GM23338 (cell line): Measurements from ENCODE around the gene REEP1. TPM values are rescaled to one million over a fixed set of nuclear protein-coding genes. Genes with fewer than 3 reads are reported as not detected.

Experiments used
- ATAC-seq: fragments of 200-7000 bp; cut with Tn5 transposase; 3 replicates; pipeline ENCODE4 v1.9.1; 2020
- DNase-seq: peaks from one replicate; pipeline ENCODE4 v3.0.0-alpha.2; 2015; ENCODE audit warnings: low spot score
- H2AFZ ChIP-seq: fragments of 200-600 bp; sonication (generic); 2 replicates; pipeline ENCODE4 v1.8.0; 2016; ENCODE audit warnings: antibody characterized with exemption, mild to moderate bottlenecking, moderate library complexity
- H3F3A ChIP-seq: fragments of 200-600 bp; sonication (generic); replicated peaks from 2 replicates; pipeline ENCODE4 v1.8.0; 2017; ENCODE audit warnings: antibody characterized with exemption, mixed run types, low read depth
- H3K27ac ChIP-seq: fragments of 200-600 bp; sonication (generic); 2 replicates; pipeline ENCODE4 v1.6.1; 2016; ENCODE audit warnings: low read depth
- H3K27me3 ChIP-seq: fragments of 200-600 bp; sonication (generic); 2 replicates; pipeline ENCODE4 v1.8.0; 2016; ENCODE audit warnings: mild to moderate bottlenecking, mixed run types, moderate library complexity; ENCODE audit not compliant: insufficient read depth
- H3K36me3 ChIP-seq: fragments of 200-600 bp; sonication (generic); 2 replicates; pipeline ENCODE4 v1.8.0; 2016; ENCODE audit warnings: mild to moderate bottlenecking; ENCODE audit not compliant: insufficient read depth
- H3K4me1 ChIP-seq: fragments of 200-600 bp; sonication (generic); 2 replicates; pipeline ENCODE4 v1.8.0; 2016; ENCODE audit warnings: mild to moderate bottlenecking, moderate library complexity; ENCODE audit not compliant: insufficient read depth
- H3K4me2 ChIP-seq: fragments of 200-600 bp; sonication (generic); 2 replicates; pipeline ENCODE4 v1.7.1; 2017; ENCODE audit warnings: mixed run types
- H3K4me3 ChIP-seq: fragments of 200-600 bp; sonication (generic); 2 replicates; pipeline ENCODE4 v1.6.1; 2016; ENCODE audit warnings: mixed run types
- H3K79me2 ChIP-seq: fragments of 200-600 bp; sonication (generic); replicated peaks from 2 replicates; pipeline ENCODE4 v1.8.0; 2017; ENCODE audit warnings: mild to moderate bottlenecking; ENCODE audit not compliant: insufficient read depth
- H3K9me2 ChIP-seq: fragments of 200-600 bp; sonication (generic); 2 replicates; pipeline ENCODE4 v1.8.0; 2017; ENCODE audit not compliant: insufficient read depth
- H4K20me1 ChIP-seq: fragments of 200-600 bp; sonication (generic); replicated peaks from 2 replicates; pipeline ENCODE4 v1.8.0; 2017; ENCODE audit warnings: mild to moderate bottlenecking; ENCODE audit not compliant: insufficient read depth
- H3K27ac Mint-ChIP-seq: 2 replicates; pipeline ENCODE4 v1.8.0; 2020; ENCODE audit warnings: inconsistent platforms, mild to moderate bottlenecking, moderate library complexity, mixed read lengths
- H3K27me3 Mint-ChIP-seq: 3 replicates; pipeline ENCODE4 v1.8.0; 2022; ENCODE audit warnings: low read depth, mild to moderate bottlenecking, moderate library complexity, mixed read lengths, inconsistent platforms; ENCODE audit not compliant: insufficient read depth, poor library complexity
- H3K36me3 Mint-ChIP-seq: 3 replicates; pipeline ENCODE4 v1.8.0; 2021; ENCODE audit warnings: low read depth, mild to moderate bottlenecking, inconsistent platforms, moderate library complexity, mixed read lengths
- H3K4me1 Mint-ChIP-seq: 3 replicates; pipeline ENCODE4 v1.8.0; 2020; ENCODE audit warnings: mild to moderate bottlenecking, inconsistent platforms, mixed read lengths
- H3K4me3 Mint-ChIP-seq: 3 replicates; pipeline ENCODE4 v1.8.0; 2021; ENCODE audit warnings: moderate library complexity, mild to moderate bottlenecking, inconsistent platforms, mixed read lengths
- H3K9me3 Mint-ChIP-seq: 3 replicates; pipeline ENCODE4 v1.8.0; 2020; ENCODE audit warnings: moderate library complexity, mild to moderate bottlenecking, inconsistent platforms, mixed read lengths
- CTCF ChIP-seq, 2 experiments: fragments of 200-600 bp in 1 of 2; sonication (generic) in 1 of 2; conservative IDR thresholded peaks; 2 replicates each; pipeline versions ENCODE4 v1.5.1 to v1.6.1; 2016 to 2017; ENCODE audit warnings: antibody characterized with exemption in 2 of 2, low read depth in 2 of 2, mild to moderate bottlenecking in 2 of 2, moderate library complexity in 1 of 2
- ETS1 ChIP-seq: IDR thresholded peaks from 2 replicates; pipeline ENCODE4 v1.6.1; 2016; ENCODE audit warnings: antibody characterized with exemption
- POLR2AphosphoS5 ChIP-seq: IDR thresholded peaks from 2 replicates; pipeline ENCODE4 v1.6.1; 2016; ENCODE audit warnings: antibody characterized with exemption, low read depth
- ZNF331 ChIP-seq: fragments of 250-450 bp; sonication (Bioruptor Pico); IDR thresholded peaks from 2 replicates; pipeline ENCODE4 v1.5.0; 2020; ENCODE audit warnings: low read depth, mild to moderate bottlenecking, moderate library complexity
- ZNF462 ChIP-seq: fragments of 250-450 bp; sonication (Bioruptor Pico); IDR thresholded peaks from 2 replicates; pipeline ENCODE4 v1.5.0; 2020; ENCODE audit warnings: mild to moderate bottlenecking, moderate library complexity
- polyA plus RNA-seq: library from polyadenylated mRNA; unstranded; fragments of >200 nt; fragmentation: Nextera tagmentation; extraction: Ambion mirVana; gene quantifications from 2 replicates; pipeline ENCODE4 v1.2.1, GENCODE V29; 2016
- total RNA-seq: library from RNA; depleted of rRNA; stranded (reverse); fragments of >200 nt; shearing (Covaris generic); gene quantifications from 2 replicates; pipeline ENCODE4 v1.2.3, GENCODE V29; 2014
- TF ChIP-seq, protein P1 (sequence below): IDR thresholded peaks from one replicate; pipeline ENCODE4 v1.6.1; 2018; ENCODE audit warnings: antibody characterized with exemption; ENCODE audit not compliant: unreplicated experiment

Gene REEP1
- total and polyA plus RNA-seq, 2 experiments from 2014 or later, result 1.6 to 1.8 TPM

DNA sequence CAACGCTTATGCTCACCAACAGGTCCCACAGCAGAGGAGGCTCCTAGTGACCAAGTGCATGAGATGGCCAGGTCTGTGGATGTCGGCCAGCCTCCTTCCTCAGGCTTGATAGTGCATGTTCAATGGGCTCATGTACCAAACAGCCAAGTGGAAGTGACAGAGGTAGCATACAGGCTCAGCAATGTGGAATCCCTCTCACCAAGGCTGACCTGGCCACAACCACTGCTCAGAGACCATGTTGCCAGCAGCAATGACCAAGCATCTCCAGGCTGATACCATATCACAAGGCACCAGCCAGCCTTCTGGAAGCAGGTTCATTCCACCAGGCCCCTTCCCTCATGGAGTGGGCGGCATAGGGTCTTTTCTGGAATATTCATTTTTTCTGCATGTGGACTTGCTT, 61.5 kb downstream of the REEP1 start:
- Histone ChIP-seq H3K4me3 (no peak overlapping the region), H3K9me2 (peaks cover 9% of the 10 kb centered on the region; the same call in 1 of the 2 replicates), H3K27me3 (no peaks in the 10 kb centered on the region), H3K4me1 (peaks cover 5% of the 10 kb centered on the region; the same call in 1 of the 2 replicates), H3K4me2 (no peak overlapping the region), H4K20me1 (no peaks in the 10 kb centered on the region), H3K36me3 (peaks cover 6% of the 10 kb centered on the region; the same call in 1 of the 2 replicates), H3K79me2 (no peaks in the 10 kb centered on the region), H3F3A (no peaks in the 10 kb centered on the region), H3K27ac (no peak overlapping the region), H2AFZ (no peak overlapping the region)
- no peak for ATAC-seq
- TF ChIP-seq, protein P1, sequence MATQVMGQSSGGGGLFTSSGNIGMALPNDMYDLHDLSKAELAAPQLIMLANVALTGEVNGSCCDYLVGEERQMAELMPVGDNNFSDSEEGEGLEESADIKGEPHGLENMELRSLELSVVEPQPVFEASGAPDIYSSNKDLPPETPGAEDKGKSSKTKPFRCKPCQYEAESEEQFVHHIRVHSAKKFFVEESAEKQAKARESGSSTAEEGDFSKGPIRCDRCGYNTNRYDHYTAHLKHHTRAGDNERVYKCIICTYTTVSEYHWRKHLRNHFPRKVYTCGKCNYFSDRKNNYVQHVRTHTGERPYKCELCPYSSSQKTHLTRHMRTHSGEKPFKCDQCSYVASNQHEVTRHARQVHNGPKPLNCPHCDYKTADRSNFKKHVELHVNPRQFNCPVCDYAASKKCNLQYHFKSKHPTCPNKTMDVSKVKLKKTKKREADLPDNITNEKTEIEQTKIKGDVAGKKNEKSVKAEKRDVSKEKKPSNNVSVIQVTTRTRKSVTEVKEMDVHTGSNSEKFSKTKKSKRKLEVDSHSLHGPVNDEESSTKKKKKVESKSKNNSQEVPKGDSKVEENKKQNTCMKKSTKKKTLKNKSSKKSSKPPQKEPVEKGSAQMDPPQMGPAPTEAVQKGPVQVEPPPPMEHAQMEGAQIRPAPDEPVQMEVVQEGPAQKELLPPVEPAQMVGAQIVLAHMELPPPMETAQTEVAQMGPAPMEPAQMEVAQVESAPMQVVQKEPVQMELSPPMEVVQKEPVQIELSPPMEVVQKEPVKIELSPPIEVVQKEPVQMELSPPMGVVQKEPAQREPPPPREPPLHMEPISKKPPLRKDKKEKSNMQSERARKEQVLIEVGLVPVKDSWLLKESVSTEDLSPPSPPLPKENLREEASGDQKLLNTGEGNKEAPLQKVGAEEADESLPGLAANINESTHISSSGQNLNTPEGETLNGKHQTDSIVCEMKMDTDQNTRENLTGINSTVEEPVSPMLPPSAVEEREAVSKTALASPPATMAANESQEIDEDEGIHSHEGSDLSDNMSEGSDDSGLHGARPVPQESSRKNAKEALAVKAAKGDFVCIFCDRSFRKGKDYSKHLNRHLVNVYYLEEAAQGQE, result no peak
- no peak for TF ChIP-seq ETS1
- Mint-ChIP-seq H3K27me3 (peaks cover 1% of the 10 kb centered on the region), H3K36me3 (peaks cover 13% of the 10 kb centered on the region; the same call in 2 of the 3 replicates), H3K4me3 (no peak overlapping the region), H3K9me3 (peaks cover 18% of the 10 kb centered on the region), H3K27ac (no peak overlapping the region), H3K4me1 (peaks cover 10% of the 10 kb centered on the region)
- DNase-seq, result no peak

GRCh38 chr2:86275384-86275799, 62.0 kb downstream of the REEP1 start:
- peak; percentile 41; the same call in 2 of the 3 replicates for ATAC-seq
- no peaks in the 10 kb centered on the region for H4K20me1 ChIP-seq
- no peaks in the 10 kb centered on the region for H3K27me3 Mint-ChIP-seq
- TF ChIP-seq ETS1 (no peak), ZNF462 (no peak), ZNF331 (CRISPR knock-in tag) (no peak), CTCF (conservative IDR thresholded peaks at IDR 0.05; ENCODE audit: low read depth in 2 of 2) (no peak), POLR2AphosphoS5 (no peak)

More at GRCh38 chr2:86275384-86275799, 62.0 kb downstream of the REEP1 start:
- Histone ChIP-seq H3F3A (no peaks in the 10 kb centered on the region), H3K4me2 (no peak overlapping the region), H3K79me2 (no peaks in the 10 kb centered on the region), H3K27ac (no peak overlapping the region), H3K27me3 (no peaks in the 10 kb centered on the region), H3K9me2 (peaks cover 9% of the 10 kb centered on the region; the same call in 1 of the 2 replicates), H3K4me3 (no peak overlapping the region), H2AFZ (peak overlapping the region; percentile 57; the same call in 1 of the 2 replicates), H3K36me3 (peaks cover 8% of the 10 kb centered on the region; the same call in 1 of the 2 replicates), H3K4me1 (peaks cover 5% of the 10 kb centered on the region; the same call in 1 of the 2 replicates)
- no peak for DNase-seq
- H3K27ac Mint-ChIP-seq, result no peak overlapping the region
- peaks cover 16% of the 10 kb centered on the region; the same call in 2 of the 3 replicates for H3K36me3 Mint-ChIP-seq
- H3K9me3 Mint-ChIP-seq, result peaks cover 24% of the 10 kb centered on the region
- H3K4me1 Mint-ChIP-seq, result peaks cover 10% of the 10 kb centered on the region
- no peak overlapping the region for H3K4me3 Mint-ChIP-seq
